Esophagus squamous epithelium (tissue), 4 donors: ENCODE data around the gene GANAB.

Experiments used
- POLR2A ChIP-seq, 4 donors: fragments of 450-650 bp; IDR thresholded peaks; one replicate each; pipeline ENCODE4 v1.6.1; 2017; ENCODE audit warnings: antibody characterized with exemption in 4 of 4, mild to moderate bottlenecking in 4 of 4, moderate library complexity in 3 of 4
- TF ChIP-seq, protein P1 (sequence below), 6 experiments: fragments of 450-650 bp in 4 of 6; fragments of 200-600 bp in 2 of 6; sonication (generic) in 2 of 6; IDR thresholded peaks; one replicate each; pipeline ENCODE4 v1.5.1; 2016 to 2019; ENCODE audit warnings: antibody characterized with exemption in 6 of 6, mild to moderate bottlenecking in 4 of 6, moderate library complexity in 4 of 6

- no peak for TF ChIP-seq POLR2A (IDR thresholded peaks at IDR 0.05)
- TF ChIP-seq, protein P1, sequence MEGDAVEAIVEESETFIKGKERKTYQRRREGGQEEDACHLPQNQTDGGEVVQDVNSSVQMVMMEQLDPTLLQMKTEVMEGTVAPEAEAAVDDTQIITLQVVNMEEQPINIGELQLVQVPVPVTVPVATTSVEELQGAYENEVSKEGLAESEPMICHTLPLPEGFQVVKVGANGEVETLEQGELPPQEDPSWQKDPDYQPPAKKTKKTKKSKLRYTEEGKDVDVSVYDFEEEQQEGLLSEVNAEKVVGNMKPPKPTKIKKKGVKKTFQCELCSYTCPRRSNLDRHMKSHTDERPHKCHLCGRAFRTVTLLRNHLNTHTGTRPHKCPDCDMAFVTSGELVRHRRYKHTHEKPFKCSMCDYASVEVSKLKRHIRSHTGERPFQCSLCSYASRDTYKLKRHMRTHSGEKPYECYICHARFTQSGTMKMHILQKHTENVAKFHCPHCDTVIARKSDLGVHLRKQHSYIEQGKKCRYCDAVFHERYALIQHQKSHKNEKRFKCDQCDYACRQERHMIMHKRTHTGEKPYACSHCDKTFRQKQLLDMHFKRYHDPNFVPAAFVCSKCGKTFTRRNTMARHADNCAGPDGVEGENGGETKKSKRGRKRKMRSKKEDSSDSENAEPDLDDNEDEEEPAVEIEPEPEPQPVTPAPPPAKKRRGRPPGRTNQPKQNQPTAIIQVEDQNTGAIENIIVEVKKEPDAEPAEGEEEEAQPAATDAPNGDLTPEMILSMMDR (IDR thresholded peaks at IDR 0.05): no peak
Measured at GRCh38 chr11:62656796-62657429, 10.5 kb upstream of the GANAB start.
